ENCODE data around the gene ZNFX1. TPM values are rescaled to one million over a fixed set of nuclear protein-coding genes. Genes with fewer than 3 reads are reported as not detected.

Gene ZNFX1
- polyA plus RNA-seq, 1 of the 3 experiments (the other 2 are of a cell fraction) = 3.9 TPM

- Histone ChIP-seq H3K4me1 (ENCODE audit: control insufficient read depth in 1 of 2, insufficient read depth in 2 of 2, low read depth in 1 of 2, low read length in 1 of 2) (peaks cover 0 to 2% of the 10 kb centered on the region in 2 experiments; a peak in 2 of 4 replicates), H3K9me3 (no peaks in the 10 kb centered on the region), H3K27me3 (ENCODE audit: insufficient read depth) (no peaks in the 10 kb centered on the region), H2AFZ (ENCODE audit: low read depth) (no peak overlapping the region), H3K9me2 (no peaks in the 10 kb centered on the region), H3F3A (replicated peaks; ENCODE audit: insufficient read depth) (peaks cover 12% of the 10 kb centered on the region), H3K9ac (no peak overlapping the region), H3K79me2 (ENCODE audit: insufficient read depth) (peaks cover 99% of the 10 kb centered on the region), H4K20me1 (ENCODE audit: insufficient read depth) (peaks cover 49% of the 10 kb centered on the region), H3K4me3 (ENCODE audit: low read depth in 2 of 2, low read length in 1 of 2) (no peak overlapping the region), H3K27ac (ENCODE audit: low read depth in 2 of 2, low read length in 1 of 2) (no peak overlapping the region), H3K4me2 (no peak overlapping the region), H3K36me3 (replicated peaks in 1 of 2; ENCODE audit: control insufficient read depth in 1 of 2, insufficient read depth in 2 of 2, low read length in 1 of 2) (peaks cover 44 to 82% of the 10 kb centered on the region in 2 experiments)
- 100% methylated on average over 3 of the region's 5 CpGs for WGBS (ENCODE audit: low lambda C conversion rate)
- TF ChIP-seq CHD2 (IDR thresholded peaks at IDR 0.05; ENCODE audit: low read length, partially characterized antibody) = no peak
- no peak for TF ChIP-seq NRF1 (IDR thresholded peaks at IDR 0.05; ENCODE audit: low read depth, low read length)
- TF ChIP-seq MXI1 (IDR thresholded peaks at IDR 0.05; ENCODE audit: low read depth, low read length) = no peak
- no peak for TF ChIP-seq EZH2phosphoT487 (IDR thresholded peaks at IDR 0.05; ENCODE audit: borderline replicate concordance, low read depth)
- CTCF ChIA-PET = interaction anchor here (1.1 to 1.3 kb wide), 2 partner anchors 49 to 170 kb away, joined by 3 to 4 read pairs; no protein-coding TSS in a partner anchor
- DNase-seq = no peak
- POLR2A ChIA-PET = no interaction called here
Observed at GRCh38 chr20:49270736-49271135, 7.1 kb downstream of the ZNFX1 start.

- Histone ChIP-seq H4K20me1 (ENCODE audit: insufficient read depth) (peaks cover 49% of the 10 kb centered on the region), H3K4me1 (ENCODE audit: control insufficient read depth in 1 of 2, insufficient read depth in 2 of 2, low read depth in 1 of 2, low read length in 1 of 2) (no peaks in the 10 kb centered on the region), H3K4me2 (peak overlapping the region; percentile 0; the same call in 1 of the 2 replicates), H3K27me3 (ENCODE audit: insufficient read depth) (no peaks in the 10 kb centered on the region), H3K36me3 (replicated peaks in 1 of 2; ENCODE audit: control insufficient read depth in 1 of 2, insufficient read depth in 2 of 2, low read length in 1 of 2) (peaks cover 50 to 82% of the 10 kb centered on the region in 2 experiments), H3K27ac (ENCODE audit: low read depth in 2 of 2, low read length in 1 of 2) (no peak overlapping the region), H3F3A (replicated peaks; ENCODE audit: insufficient read depth) (peaks cover 11% of the 10 kb centered on the region), H3K9me3 (no peaks in the 10 kb centered on the region), H3K9ac (no peak overlapping the region), H3K79me2 (ENCODE audit: insufficient read depth) (peaks cover 99% of the 10 kb centered on the region), H2AFZ (ENCODE audit: low read depth) (no peak overlapping the region), H3K4me3 (ENCODE audit: low read depth in 2 of 2, low read length in 1 of 2) (no peak overlapping the region; a peak in 1 of 4 replicates), H3K9me2 (no peaks in the 10 kb centered on the region)
- TF ChIP-seq EZH2phosphoT487 (IDR thresholded peaks at IDR 0.05; ENCODE audit: borderline replicate concordance, low read depth) (no peak), FOSL2 (IDR thresholded peaks at IDR 0.05; ENCODE audit: borderline replicate concordance, low read depth) (no peak), MAX (IDR thresholded peaks at IDR 0.05; ENCODE audit: low read depth) (no peak), ELF1 (IDR thresholded peaks at IDR 0.05) (no peak), RXRA (IDR thresholded peaks at IDR 0.05; ENCODE audit: borderline replicate concordance, low read depth) (no peak), RAD21 (IDR thresholded peaks at IDR 0.05; ENCODE audit: low read length) (no peak), REST (IDR thresholded peaks at IDR 0.05; ENCODE audit: low read depth, low read length) (no peak), FOXM1 (IDR thresholded peaks at IDR 0.05; ENCODE audit: low read depth) (no peak), CHD2 (IDR thresholded peaks at IDR 0.05; ENCODE audit: low read length, partially characterized antibody) (no peak), PBX3 (IDR thresholded peaks at IDR 0.05) (no peak), GABPA (IDR thresholded peaks at IDR 0.05; ENCODE audit: low read depth) (no peak), USF1 (IDR thresholded peaks at IDR 0.05; ENCODE audit: borderline replicate concordance, low read depth) (no peak), SIN3A (IDR thresholded peaks at IDR 0.05; ENCODE audit: borderline replicate concordance, low read depth, low read length) (no peak), RFX5 (IDR thresholded peaks at IDR 0.05; ENCODE audit: low read length) (no peak), TAF1 (IDR thresholded peaks at IDR 0.05; ENCODE audit: borderline replicate concordance, low read depth, low read length) (no peak), USF2 (IDR thresholded peaks at IDR 0.05; ENCODE audit: borderline replicate concordance, low read depth, low read length) (no peak), MXI1 (IDR thresholded peaks at IDR 0.05; ENCODE audit: low read depth, low read length) (no peak)
- POLR2A ChIA-PET = no interaction called here
- CTCF ChIA-PET = interaction anchor here (1.3 kb wide), 1 partner anchor 50 kb away, joined by 4 read pairs; no protein-coding TSS in a partner anchor
- WGBS (ENCODE audit: low lambda C conversion rate) = 85% methylated on average over 7 of the region's 7 CpGs
- DNase-seq = no peak
Observed at GRCh38 chr20:49270177-49270576, 7.7 kb downstream of the ZNFX1 start.
